Measurements from ENCODE around the gene KRTAP5-7.
"Not testable (repeated sequence)": the region's sequence is repeated elsewhere in the genome, so short reads cannot be mapped to it uniquely, and the experiment has no call there.

Gene KRTAP5-7

DNA sequence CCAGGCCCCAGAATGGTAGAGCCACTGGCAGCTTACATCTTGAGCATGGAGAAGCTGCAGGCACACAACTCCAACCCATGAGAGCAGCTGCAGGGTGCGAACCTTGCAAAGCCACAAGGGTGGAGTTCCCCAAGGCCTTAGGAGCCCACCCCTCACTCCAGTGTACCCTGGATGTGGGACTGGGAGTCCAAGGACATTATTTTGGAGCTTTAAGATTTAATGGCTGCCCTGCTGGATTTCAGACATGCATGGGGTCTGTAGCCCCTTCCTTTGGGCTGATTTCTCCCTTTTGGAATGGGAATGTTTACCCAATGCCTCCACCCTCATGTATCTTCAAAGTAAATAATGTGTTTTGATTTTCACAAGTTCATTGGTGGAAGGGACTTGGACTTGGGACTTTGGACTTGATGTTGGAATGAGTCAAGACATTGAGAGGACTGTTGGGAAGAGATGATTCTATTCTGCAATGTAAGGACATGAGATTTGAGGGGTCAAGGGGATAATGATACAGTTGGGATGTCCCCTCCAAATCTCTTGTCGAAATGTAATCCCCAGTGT is 1.1 kb upstream of the KRTAP5-7 start:
- DNase-seq: no peak
- in situ Hi-C loops (cut with HindIII; ENCODE audit: low pct_ligation_motif_present, low pct_unique_long_range_greater_than_20kb, low sequenced_read_pairs): no loop called here

DNA sequence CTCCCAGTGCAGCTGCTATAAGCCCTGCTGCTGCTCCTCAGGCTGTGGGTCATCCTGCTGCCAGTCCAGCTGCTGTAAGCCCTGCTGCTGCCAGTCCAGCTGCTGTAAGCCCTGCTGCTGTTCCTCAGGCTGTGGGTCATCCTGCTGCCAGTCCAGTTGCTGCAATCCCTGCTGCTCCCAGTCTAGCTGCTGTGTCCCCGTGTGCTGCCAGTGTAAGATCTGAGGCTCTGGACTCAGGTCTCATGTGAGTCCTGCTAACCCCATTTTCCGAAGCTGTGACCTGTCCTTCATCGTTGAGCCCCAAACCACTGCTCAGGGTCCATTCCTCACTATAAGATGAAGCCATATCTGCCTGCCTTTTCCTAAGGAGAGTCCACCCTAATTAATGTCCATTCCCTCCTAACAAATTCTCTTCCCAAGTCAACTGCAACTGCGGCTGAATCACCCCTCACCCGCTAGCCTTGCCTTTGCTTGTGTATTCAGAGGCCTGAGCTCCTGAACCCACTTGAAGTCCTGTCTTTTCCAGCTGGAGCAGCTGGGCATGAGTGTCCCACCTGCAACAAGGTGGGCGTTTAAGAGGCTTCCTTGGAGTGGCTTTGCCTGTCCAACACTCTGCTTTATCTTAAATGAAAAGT is 626 bp downstream of the KRTAP5-7 start:
- in situ Hi-C loops (cut with HindIII; ENCODE audit: low pct_ligation_motif_present, low pct_unique_long_range_greater_than_20kb, low sequenced_read_pairs): no loop called here
- no peak for DNase-seq

DNA sequence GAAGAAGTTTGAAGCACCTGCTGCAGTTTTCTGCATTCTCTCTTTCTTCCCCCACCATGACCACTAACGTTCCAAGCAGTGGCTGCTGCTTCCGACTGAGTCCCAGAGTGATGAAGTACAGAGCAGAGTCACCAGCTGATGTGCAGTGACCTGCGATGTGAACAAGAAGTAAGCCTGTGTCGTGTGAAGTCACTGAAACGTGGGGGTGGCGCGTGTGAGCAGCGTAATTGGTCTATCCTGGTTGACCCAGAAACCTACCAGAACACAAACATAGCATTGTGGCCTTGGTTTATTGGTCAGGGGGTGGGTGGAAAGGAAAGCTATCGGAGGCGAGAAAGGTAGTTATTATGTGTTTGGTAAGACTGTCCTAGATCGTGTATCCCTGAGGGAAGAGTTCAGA is 3.5 kb downstream of the KRTAP5-7 start:
- DNase-seq: no peak
- in situ Hi-C loops (cut with HindIII; ENCODE audit: low pct_ligation_motif_present, low pct_unique_long_range_greater_than_20kb, low sequenced_read_pairs): no loop called here

DNA sequence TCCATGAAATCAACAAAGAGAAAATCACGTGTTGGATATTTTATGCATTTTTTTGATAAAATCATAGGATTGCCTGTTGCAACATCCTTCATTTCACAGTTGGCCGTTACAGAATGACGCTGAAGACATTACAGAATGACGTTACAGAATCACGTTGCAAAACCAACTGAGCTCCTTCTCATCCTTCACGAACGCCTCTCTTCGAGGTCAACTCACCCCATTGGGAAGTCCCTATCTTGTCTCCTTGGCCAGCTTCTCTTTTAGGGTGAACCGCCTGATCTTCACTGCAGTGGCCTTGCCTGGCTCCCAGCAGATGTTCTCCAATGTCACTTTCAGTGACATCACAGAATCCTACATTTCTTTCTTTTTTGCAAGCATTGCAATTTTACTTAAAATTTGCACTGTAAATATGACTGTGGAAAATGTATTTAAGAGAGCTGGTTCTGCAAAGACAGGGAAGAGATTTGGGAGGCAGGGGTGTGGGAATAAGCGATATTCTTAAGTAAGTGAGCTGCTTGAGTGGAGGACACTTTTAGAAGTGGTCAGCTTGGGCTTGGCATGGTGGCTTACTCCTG is 5.1 kb downstream of the KRTAP5-7 start:
- in situ Hi-C loops (cut with HindIII; ENCODE audit: low pct_ligation_motif_present, low pct_unique_long_range_greater_than_20kb, low sequenced_read_pairs): no loop called here
- DNase-seq: no peak

DNA sequence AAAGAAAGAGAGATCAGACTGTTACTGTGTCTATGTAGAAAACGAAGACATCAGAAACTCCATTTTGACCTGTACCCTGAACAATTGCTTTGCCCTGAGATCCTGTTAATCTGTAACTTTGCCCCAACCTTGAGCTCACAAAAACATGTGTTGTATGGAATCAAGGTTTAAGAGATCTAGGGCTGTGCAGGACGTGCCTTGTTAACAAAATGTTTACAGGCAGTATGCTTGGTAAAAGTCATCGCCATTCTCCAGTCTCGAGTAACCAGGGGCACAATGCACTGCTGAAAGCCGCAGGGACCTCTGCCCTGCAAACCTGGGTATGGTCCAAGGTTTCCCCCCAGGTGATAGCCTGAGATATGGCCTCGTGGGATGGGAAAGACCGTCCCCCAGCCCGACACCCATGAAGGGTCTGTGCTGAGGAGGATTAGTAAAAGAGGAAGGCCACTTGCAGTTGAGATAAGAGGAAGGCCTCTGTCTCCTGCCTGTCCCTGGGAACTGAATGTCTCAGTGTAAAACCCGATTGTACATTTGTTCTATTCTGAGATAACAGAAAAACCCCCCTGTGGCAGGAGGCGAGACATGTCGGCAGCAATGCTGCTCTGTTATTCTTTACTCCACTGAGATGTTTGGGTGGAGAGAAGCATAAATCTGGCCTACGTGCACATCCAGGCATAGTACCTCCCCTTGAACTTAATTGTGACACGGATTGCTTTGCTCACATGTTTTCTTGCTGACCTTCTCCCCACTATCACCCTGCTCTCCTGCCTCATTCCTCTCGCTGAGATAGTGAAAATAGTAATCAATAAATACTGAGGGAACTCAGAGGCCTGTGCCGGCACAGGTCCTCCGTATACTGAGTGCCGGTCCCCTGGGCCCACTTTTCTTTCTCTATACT is 7.9 kb downstream of the KRTAP5-7 start:
- in situ Hi-C loops (cut with HindIII; ENCODE audit: low pct_ligation_motif_present, low pct_unique_long_range_greater_than_20kb, low sequenced_read_pairs); DNase-seq: not testable (repeated sequence)

DNA sequence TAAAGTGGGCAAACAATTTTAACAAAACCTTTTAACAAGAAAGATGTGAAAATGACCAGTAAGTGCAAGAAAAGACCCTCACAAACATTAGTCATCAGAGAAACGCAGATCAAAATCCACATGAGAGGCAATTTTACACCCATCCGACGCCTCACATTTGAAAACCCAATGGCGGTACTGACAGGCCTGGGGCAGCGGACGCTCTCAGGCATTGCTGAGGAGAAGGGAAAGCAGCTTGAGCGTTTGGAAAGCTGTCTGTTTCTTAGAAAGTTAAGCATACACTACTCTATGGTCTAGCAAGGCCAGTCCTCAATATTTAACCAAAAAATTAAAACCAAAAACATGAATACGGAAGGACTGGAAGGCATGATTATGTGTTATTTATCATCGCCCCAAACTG is 8.8 kb downstream of the KRTAP5-7 start:
- in situ Hi-C loops (cut with HindIII; ENCODE audit: low pct_ligation_motif_present, low pct_unique_long_range_greater_than_20kb, low sequenced_read_pairs): no loop called here
- no peak for DNase-seq

DNA sequence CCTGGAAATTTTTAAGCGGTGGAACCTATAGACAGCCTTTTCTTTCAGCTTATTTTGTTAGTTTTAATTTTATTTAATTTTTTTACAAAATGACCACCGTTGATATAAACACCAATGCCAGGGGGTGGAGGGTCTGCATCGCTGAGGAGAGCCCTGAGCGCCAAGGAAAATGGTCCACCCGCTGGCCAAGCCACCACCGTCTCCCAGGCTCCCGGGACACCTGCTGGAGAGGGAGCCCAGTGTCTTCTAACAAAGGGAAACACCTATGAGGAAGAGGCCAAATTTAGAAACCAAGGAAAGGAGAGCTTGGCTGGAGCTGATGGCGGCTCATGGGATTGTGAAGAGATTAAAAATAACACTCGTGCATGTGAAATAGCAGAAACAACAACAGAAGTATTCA is 10.5 kb downstream of the KRTAP5-7 start:
- in situ Hi-C loops (cut with HindIII; ENCODE audit: low pct_ligation_motif_present, low pct_unique_long_range_greater_than_20kb, low sequenced_read_pairs): no loop called here

DNA sequence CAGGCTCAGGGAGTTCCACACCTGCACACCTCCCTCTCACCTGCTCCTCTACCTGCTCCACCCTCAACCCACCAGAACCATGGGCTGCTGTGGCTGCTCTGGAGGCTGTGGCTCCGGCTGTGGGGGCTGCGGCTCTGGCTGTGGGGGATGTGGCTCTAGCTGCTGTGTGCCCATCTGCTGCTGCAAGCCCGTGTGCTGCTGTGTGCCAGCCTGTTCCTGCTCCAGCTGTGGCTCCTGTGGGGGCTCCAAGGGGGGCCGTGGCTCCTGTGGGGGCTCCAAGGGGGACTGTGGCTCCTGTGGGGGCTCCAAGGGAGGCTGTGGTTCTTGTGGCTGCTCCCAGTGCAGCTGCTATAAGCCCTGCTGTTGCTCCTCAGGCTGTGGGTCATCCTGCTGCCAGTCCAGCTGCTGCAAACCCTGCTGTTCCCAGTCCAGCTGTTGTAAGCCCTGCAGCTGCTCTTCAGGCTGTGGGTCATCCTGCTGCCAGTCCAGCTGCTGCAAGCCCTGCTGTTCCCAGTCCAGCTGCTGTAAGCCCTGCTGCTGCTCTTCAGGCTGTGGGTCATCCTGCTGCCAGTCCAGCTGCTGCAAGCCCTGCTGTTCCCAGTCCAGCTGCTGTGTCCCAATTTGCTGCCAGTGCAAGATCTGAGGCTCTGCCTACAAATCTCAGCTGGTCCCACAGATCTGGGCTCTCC is 11.1 kb downstream of the KRTAP5-7 start, which contains the start of gene KRTAP5-8:
TSS of gene KRTAP5-8 (plus strand) at position 49 of the 689 bp plus-strand sequence. CDS start at position 80, 31 bp downstream.
- in situ Hi-C loops (cut with HindIII; ENCODE audit: low pct_ligation_motif_present, low pct_unique_long_range_greater_than_20kb, low sequenced_read_pairs); DNase-seq: not testable (repeated sequence)

More for the DNA sequence above, 10.5 kb downstream of the KRTAP5-7 start:
- DNase-seq: no peak

DNA sequence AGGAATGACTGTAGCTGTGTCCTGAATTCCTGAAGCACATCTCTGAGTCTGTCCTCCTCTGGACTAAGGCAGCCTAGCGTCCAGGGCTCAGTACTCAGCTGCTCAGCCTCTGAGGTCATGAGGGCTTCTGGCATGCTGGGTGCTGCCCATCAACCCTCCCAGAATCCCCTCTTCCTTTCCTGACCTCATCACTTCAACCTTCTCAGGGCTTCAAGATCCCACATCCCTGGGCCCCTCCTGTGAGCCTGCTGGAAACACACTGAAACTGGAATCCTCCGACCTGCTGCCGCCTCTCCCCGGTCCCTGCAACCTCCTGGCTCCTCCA is 11.6 kb downstream of the KRTAP5-7 start:
- no peak for DNase-seq
- in situ Hi-C loops (cut with HindIII; ENCODE audit: low pct_ligation_motif_present, low pct_unique_long_range_greater_than_20kb, low sequenced_read_pairs): no loop called here

DNA sequence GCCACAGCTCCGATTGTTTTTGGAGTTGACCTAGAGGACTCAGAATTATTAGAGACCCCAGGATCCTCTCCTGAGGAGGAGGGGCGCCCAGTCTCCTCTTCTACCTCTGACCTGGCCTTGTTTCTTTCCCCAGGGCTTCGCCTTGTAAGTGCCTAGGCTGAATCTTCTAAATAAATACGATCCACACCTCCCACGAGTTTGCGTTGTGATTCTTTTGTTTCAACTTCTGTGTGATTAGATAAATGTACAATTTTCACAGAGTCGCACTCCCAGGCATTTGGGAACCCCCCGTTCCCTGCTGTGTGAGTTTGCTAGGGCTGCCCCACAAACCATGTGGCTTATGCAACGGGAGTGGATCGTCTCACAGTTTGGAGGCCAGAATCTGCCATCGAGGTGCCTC is 11.9 kb downstream of the KRTAP5-7 start:
- in situ Hi-C loops (cut with HindIII; ENCODE audit: low pct_ligation_motif_present, low pct_unique_long_range_greater_than_20kb, low sequenced_read_pairs): no loop called here
- DNase-seq: no peak

DNA sequence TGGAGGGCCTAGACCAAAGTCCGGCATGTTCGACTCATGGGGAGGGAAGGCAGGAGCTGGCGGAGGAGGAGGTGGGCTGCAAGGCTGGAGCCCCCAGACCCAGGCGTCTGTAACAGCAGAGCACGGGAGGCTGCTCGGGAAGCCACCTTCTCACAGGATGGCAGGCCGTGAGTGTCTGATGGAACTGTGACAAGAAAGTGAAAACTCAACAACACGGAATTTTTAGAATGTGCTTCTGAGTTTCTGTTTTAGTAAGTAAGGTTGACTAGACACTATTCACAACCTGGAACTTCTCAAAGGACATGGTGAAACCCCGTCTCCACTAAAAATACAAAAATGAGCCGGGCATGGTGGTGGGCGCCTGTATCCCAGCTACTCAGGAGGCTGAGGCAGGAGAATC is 12.9 kb downstream of the KRTAP5-7 start:
- DNase-seq; in situ Hi-C loops (cut with HindIII; ENCODE audit: low pct_ligation_motif_present, low pct_unique_long_range_greater_than_20kb, low sequenced_read_pairs): not testable (repeated sequence)

DNA sequence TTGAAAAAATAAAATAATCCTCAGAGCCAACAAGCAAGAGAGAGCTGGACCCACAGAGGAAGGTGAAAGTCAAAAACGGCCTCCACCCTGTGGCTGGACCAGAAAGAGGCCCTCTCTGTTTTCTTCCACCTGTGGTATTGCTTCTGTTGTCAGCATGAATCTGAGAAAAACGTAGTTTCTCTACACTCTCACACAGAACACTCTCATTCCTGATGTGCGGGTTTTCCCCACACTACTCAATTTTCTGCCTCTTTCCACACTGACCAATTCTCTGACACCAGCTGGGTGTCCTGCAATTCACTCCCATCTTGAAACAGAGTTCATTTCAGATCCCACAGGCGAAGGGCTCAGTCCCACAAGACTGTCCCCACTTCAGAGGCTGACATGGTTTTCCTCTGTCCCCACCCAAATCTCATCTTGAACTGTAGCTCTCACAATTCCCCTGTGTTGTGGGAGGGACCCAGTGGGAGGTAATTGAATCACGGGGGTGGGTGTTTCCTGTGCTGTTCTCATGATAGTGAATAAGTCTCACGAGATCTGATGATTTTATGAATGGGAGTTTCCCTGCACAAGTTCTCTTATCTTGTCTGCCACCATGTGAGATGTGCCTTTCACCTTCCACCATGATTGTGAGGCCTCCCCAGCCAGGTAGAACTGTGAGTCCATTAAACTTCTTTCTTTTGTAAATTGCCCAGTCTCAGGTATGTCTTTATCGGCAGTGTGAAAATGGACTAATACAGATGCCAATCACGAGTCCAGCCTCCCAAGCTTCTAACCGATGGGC is 13.6 kb downstream of the KRTAP5-7 start:
- DNase-seq; in situ Hi-C loops (cut with HindIII; ENCODE audit: low pct_ligation_motif_present, low pct_unique_long_range_greater_than_20kb, low sequenced_read_pairs): not testable (repeated sequence)

DNA sequence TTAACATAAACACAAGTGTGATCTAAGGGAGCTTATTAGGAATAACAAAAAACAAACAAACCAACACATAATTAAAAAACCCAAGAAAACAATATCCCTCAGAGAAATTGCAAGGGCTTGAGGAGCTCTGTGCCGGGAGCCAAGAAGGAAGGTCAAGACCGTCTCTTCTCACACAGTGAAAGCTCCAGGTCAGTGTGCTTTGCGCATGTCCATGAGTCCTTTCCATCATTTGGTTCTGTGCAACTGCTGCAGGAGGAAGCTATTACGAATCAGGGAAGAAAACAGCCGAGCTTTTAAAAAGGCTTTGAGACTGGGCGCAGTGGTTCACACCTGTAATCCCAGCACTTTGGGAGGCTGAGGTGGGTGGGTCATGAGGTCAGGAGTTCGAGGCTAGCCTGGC is 15.3 kb downstream of the KRTAP5-7 start:
- in situ Hi-C loops (cut with HindIII; ENCODE audit: low pct_ligation_motif_present, low pct_unique_long_range_greater_than_20kb, low sequenced_read_pairs): no loop called here
- no peak for DNase-seq

DNA sequence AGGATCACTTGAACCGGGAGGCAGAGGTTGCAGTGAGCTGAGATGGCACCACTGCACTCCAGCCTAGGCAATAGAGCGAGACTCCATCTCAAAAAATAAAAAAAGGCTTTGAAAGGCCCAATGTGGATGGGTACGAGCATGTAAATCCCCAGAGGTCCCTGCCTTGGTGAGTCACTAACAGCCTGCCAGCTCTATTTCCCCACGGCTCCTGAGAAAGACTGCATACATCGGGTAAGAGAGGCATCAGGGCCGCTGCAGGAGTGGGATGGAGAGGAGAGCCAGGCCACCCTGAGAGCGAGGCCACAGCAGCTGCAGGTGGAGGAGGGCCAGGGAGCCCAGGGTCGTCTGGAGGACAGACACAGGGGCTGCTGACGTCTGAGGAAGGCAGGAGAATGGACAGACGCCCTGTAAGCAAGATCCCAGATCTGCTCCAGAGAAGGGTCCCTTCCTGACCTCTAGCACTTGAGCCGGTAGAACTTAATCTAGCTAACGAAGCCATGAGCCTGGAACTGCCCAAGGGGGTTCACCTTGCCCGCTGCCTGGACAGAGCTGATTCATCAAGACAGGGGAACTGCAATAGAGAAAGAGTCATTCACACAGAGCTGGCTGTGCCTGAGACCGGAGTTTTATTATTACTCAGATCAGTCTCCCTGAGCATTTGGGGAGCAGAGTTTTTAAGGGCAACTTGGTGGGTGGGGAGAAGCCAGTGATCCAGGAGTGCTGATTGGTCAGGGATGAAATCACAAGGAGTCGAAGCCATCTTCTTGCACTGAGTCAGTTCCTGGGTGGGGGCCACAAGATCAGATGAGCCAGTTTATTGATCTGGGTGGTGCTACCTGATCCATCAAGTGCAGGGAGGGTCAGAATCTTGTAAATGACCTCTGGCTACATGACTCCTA is 16.1 kb downstream of the KRTAP5-7 start:
- in situ Hi-C loops (cut with HindIII; ENCODE audit: low pct_ligation_motif_present, low pct_unique_long_range_greater_than_20kb, low sequenced_read_pairs): no loop called here
- no peak for DNase-seq

DNA sequence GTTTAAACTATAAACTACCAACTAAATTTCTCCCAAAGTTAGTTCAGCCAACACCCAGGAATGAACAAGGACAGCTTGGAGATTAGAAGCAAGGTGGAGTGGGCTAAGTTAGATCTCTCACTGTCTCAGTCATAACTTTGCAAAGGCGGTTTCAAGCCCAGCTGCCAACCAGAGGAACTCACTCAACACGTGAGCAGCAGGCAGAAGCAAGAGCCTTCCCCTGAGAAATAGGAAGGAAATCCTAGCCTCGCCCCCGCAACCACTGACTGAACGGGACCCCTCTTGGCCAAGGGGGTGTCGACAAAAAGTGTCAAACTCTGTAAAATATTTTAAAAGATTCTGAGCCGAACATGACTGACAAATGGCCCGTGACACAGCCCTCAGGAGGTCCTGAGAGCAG is 16.8 kb downstream of the KRTAP5-7 start:
- in situ Hi-C loops (cut with HindIII; ENCODE audit: low pct_ligation_motif_present, low pct_unique_long_range_greater_than_20kb, low sequenced_read_pairs): no loop called here
- no peak for DNase-seq

DNA sequence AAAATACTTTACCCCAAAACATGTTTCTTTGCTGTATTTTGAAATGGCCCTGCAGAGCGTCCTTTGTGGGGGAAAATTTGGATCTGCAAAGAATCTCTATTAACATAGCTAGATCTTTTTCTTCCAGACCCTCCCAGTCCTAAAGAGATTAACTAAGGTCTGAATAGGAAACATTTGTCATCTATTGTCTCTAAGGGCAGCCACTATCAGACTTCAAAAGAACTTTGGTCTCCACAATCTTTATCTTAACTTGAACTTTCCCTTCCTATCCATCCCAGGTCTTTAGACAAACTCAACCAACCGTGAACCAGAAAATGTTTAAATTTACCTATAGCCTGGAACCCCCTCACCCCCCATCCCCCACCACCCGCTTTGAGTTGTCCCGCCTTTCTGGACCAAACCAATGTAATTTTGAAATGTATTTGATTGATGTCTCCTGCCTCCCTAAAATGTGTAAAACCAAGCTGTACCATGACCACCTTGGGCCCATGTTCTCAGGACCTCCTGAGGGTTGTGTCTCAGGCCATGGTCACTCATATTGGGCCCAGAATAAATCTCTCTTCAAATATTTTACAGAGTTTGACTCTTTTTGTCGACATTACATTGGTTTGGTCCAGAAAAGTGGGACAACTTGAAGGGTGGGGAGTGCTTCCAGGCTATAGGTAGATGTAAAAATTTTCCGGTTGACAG is 17.6 kb downstream of the KRTAP5-7 start:
- DNase-seq: no peak
- in situ Hi-C loops (cut with HindIII; ENCODE audit: low pct_ligation_motif_present, low pct_unique_long_range_greater_than_20kb, low sequenced_read_pairs): no loop called here

Data from ACHN (cell line).